KOPT-K1 (cell line): Measurements from ENCODE around the gene OLIG2.

ENCODE experiments used
- H3K27ac ChIP-seq: fragments of 200-600 bp; sonication (generic); 2 replicates; pipeline ENCODE4 v1.5.1; 2016; ENCODE audit warnings: antibody characterized with exemption, mild to moderate bottlenecking, low read depth, low read length; ENCODE audit not compliant: poor library complexity, severe bottlenecking
- H3K36me3 ChIP-seq: fragments of 200-600 bp; sonication (generic); 2 replicates; pipeline ENCODE4 v1.5.1; 2017; ENCODE audit warnings: antibody characterized with exemption, mild to moderate bottlenecking, low read length, moderate library complexity; ENCODE audit not compliant: insufficient read depth
- H3K9me3 ChIP-seq: fragments of 200-600 bp; sonication (generic); 2 replicates; pipeline ENCODE4 v1.5.1; 2017; ENCODE audit warnings: antibody characterized with exemption, low read length, mild to moderate bottlenecking; ENCODE audit not compliant: insufficient read depth, poor library complexity, severe bottlenecking

OLIG2 gene

DNA sequence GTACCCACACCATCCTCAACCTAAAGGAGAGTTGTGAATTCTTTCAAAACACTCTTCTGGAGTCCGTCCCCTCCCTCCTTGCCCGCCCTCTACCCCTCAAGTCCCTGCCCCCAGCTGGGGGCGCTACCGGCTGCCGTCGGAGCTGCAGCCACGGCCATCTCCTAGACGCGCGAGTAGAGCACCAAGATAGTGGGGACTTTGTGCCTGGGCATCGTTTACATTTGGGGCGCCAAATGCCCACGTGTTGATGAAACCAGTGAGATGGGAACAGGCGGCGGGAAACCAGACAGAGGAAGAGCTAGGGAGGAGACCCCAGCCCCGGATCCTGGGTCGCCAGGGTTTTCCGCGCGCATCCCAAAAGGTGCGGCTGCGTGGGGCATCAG, 638 bp upstream of the OLIG2 start:
- H3K27ac ChIP-seq = no peak overlapping the region

GRCh38 chr21:33026443-33026858, 716 bp downstream of the OLIG2 start:
- Histone ChIP-seq H3K9me3 (peaks cover 19% of the 10 kb centered on the region), H3K27ac (no peak overlapping the region), H3K36me3 (no peaks in the 10 kb centered on the region)

More for the DNA sequence above, 638 bp upstream of the OLIG2 start:
- Histone ChIP-seq H3K36me3 (no peaks in the 10 kb centered on the region), H3K9me3 (peaks cover 19% of the 10 kb centered on the region)

DNA sequence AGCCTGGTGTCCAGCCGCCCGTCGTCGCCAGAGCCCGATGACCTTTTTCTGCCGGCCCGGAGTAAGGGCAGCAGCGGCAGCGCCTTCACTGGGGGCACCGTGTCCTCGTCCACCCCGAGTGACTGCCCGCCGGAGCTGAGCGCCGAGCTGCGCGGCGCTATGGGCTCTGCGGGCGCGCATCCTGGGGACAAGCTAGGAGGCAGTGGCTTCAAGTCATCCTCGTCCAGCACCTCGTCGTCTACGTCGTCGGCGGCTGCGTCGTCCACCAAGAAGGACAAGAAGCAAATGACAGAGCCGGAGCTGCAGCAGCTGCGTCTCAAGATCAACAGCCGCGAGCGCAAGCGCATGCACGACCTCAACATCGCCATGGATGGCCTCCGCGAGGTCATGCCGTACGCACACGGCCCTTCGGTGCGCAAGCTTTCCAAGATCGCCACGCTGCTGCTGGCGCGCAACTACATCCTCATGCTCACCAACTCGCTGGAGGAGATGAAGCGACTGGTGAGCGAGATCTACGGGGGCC, 1.2 kb downstream of the OLIG2 start:
- H3K27ac ChIP-seq = no peak overlapping the region
- peaks cover 19% of the 10 kb centered on the region for H3K9me3 ChIP-seq
- no peaks in the 10 kb centered on the region for H3K36me3 ChIP-seq

DNA sequence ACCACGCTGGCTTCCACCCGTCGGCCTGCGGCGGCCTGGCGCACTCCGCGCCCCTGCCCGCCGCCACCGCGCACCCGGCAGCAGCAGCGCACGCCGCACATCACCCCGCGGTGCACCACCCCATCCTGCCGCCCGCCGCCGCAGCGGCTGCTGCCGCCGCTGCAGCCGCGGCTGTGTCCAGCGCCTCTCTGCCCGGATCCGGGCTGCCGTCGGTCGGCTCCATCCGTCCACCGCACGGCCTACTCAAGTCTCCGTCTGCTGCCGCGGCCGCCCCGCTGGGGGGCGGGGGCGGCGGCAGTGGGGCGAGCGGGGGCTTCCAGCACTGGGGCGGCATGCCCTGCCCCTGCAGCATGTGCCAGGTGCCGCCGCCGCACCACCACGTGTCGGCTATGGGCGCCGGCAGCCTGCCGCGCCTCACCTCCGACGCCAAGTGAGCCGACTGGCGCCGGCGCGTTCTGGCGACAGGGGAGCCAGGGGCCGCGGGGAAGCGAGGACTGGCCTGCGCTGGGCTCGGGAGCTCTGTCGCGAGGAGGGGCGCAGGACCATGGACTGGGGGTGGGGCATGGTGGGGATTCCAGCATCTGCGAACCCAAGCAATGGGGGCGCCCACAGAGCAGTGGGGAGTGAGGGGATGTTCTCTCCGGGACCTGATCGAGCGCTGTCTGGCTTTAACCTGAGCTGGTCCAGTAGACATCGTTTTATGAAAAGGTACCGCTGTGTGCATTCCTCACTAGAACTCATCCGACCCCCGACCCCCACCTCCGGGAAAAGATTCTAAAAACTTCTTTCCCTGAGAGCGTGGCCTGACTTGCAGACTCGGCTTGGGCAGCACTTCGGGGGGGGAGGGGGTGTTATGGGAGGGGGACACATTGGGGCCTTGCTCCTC, 1.9 kb downstream of the OLIG2 start:
- Histone ChIP-seq H3K36me3 (no peaks in the 10 kb centered on the region), H3K9me3 (peaks cover 19% of the 10 kb centered on the region), H3K27ac (no peak overlapping the region)

DNA sequence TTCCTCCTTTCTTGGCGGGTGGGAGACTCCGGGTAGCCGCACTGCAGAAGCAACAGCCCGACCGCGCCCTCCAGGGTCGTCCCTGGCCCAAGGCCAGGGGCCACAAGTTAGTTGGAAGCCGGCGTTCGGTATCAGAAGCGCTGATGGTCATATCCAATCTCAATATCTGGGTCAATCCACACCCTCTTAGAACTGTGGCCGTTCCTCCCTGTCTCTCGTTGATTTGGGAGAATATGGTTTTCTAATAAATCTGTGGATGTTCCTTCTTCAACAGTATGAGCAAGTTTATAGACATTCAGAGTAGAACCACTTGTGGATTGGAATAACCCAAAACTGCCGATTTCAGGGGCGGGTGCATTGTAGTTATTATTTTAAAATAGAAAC, 2.5 kb downstream of the OLIG2 start:
- no peaks in the 10 kb centered on the region for H3K36me3 ChIP-seq
- no peak overlapping the region for H3K27ac ChIP-seq
- peaks cover 19% of the 10 kb centered on the region for H3K9me3 ChIP-seq

DNA sequence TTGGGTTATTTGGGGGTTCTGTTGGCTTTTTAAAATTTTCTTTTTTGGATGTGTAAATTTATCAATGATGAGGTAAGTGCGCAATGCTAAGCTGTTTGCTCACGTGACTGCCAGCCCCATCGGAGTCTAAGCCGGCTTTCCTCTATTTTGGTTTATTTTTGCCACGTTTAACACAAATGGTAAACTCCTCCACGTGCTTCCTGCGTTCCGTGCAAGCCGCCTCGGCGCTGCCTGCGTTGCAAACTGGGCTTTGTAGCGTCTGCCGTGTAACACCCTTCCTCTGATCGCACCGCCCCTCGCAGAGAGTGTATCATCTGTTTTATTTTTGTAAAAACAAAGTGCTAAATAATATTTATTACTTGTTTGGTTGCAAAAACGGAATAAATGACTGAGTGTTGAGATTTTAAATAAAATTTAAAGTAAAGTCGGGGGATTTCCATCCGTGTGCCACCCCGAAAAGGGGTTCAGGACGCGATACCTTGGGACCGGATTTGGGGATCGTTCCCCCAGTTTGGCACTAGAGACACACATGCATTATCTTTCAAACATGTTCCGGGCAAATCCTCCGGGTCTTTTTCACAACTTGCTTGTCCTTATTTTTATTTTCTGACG, 3.1 kb downstream of the OLIG2 start:
- Histone ChIP-seq H3K27ac (no peak overlapping the region), H3K36me3 (no peaks in the 10 kb centered on the region)

DNA sequence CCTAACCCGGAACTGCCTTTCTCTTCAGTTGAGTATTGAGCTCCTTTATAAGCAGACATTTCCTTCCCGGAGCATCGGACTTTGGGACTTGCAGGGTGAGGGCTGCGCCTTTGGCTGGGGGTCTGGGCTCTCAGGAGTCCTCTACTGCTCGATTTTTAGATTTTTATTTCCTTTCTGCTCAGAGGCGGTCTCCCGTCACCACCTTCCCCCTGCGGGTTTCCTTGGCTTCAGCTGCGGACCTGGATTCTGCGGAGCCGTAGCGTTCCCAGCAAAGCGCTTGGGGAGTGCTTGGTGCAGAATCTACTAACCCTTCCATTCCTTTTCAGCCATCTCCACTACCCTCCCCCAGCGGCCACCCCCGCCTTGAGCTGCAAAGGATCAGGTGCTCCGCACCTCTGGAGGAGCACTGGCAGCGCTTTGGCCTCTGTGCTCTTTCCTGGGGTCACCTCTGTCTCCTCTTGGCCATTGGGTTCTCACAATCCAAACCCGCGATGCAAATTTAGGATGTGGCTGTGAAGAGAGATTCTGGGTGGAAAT, 3.7 kb downstream of the OLIG2 start:
- Histone ChIP-seq H3K27ac (no peak overlapping the region), H3K9me3 (peaks cover 19% of the 10 kb centered on the region), H3K36me3 (no peaks in the 10 kb centered on the region)

More for the DNA sequence above, 3.1 kb downstream of the OLIG2 start:
- H3K9me3 ChIP-seq = peaks cover 19% of the 10 kb centered on the region

DNA sequence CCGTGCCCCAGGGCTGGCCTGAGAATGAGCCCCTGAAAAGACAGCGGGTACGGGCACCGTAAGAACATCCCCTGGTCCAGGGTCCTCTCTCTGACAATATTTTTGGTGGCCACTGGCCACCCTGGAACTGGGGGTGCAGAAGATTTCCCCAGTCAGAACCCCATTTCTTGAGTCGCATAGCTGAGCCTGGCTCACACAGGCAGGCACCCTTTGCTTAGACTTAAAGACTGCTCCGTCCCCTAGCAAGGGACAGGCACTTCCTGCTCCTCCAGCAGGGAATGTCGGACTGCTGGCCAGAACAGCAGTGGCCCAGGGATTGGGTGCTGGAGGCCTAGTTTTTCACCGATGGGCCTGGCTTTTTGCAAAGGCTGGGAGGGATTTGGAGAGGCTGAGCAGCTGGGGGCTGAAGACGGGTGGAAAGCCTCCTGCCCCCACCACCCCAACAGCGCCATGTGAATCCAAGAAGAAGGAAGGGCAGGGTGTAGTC, 4.3 kb downstream of the OLIG2 start:
- Histone ChIP-seq H3K9me3 (peaks cover 19% of the 10 kb centered on the region), H3K27ac (no peak overlapping the region), H3K36me3 (no peaks in the 10 kb centered on the region)

GRCh38 chr21:33030633-33031032, 4.9 kb downstream of the OLIG2 start:
- no peaks in the 10 kb centered on the region for H3K36me3 ChIP-seq
- no peak overlapping the region for H3K27ac ChIP-seq
- peaks cover 19% of the 10 kb centered on the region for H3K9me3 ChIP-seq

GRCh38 chr21:33031152-33031911, 5.6 kb downstream of the OLIG2 start:
- H3K27ac ChIP-seq = no peak overlapping the region

GRCh38 chr21:33032434-33033047, 6.8 kb downstream of the OLIG2 start:
- H3K9me3 ChIP-seq = peaks cover 9% of the 10 kb centered on the region
- H3K36me3 ChIP-seq = no peaks in the 10 kb centered on the region
- no peak overlapping the region for H3K27ac ChIP-seq

More at GRCh38 chr21:33031152-33031911, 5.6 kb downstream of the OLIG2 start:
- peaks cover 19% of the 10 kb centered on the region for H3K9me3 ChIP-seq
- no peaks in the 10 kb centered on the region for H3K36me3 ChIP-seq

GRCh38 chr21:33033094-33033951, 7.6 kb downstream of the OLIG2 start:
- Histone ChIP-seq H3K27ac (no peak overlapping the region), H3K9me3 (peaks cover 5% of the 10 kb centered on the region), H3K36me3 (no peaks in the 10 kb centered on the region)

GRCh38 chr21:33033961-33034413, 8.3 kb downstream of the OLIG2 start:
- Histone ChIP-seq H3K9me3 (no peaks in the 10 kb centered on the region), H3K27ac (no peak overlapping the region), H3K36me3 (no peaks in the 10 kb centered on the region)
